Prostate gland (tissue), 2 donors: Measurements from ENCODE around the gene CLEC1A.

Experiments
- POLR2A ChIP-seq: fragments of 450-650 bp; IDR thresholded peaks from one replicate; pipeline ENCODE4 v1.6.1; 2016; ENCODE audit warnings: antibody characterized with exemption, mild to moderate bottlenecking
- TF ChIP-seq, protein P1 (sequence below), 4 experiments: fragments of 200-600 bp in 2 of 4; fragments of 450-650 bp in 2 of 4; sonication (generic) in 2 of 4; IDR thresholded peaks; 1 replicate in 3 of 4; 2 replicates in 1 of 4; pipeline ENCODE4 v1.5.1; 2016 to 2019; ENCODE audit warnings: antibody characterized with exemption in 4 of 4, mild to moderate bottlenecking in 2 of 4, moderate library complexity in 2 of 4

DNA sequence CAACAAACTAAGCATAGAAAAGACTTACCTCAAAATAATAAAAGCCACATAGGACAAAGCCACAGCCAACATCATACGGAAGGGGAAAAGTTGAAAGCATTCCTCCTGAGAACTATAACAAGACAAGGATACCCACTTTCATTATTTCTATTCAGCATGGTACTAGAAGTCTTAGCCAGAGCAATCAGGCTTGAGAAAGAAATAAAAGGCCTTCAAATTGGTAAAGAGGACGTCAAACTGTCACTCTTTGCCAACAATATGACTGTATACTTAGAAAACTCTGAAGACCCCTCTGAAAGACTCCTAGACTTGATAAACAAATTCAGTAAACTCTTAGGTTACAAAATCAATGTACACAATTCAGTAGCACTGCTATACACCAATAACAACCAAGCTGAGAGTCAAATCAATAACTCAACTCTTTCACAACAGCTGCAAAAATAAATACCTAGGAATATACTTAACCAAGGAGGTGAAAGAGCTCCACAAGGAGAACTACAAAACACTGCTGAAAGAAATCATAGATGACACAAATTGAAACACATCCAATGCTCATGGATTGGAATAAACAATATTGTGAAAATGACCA lies 11.6 kb upstream of the CLEC1A start:
- TF ChIP-seq POLR2A: no peak
- TF ChIP-seq, protein P1, sequence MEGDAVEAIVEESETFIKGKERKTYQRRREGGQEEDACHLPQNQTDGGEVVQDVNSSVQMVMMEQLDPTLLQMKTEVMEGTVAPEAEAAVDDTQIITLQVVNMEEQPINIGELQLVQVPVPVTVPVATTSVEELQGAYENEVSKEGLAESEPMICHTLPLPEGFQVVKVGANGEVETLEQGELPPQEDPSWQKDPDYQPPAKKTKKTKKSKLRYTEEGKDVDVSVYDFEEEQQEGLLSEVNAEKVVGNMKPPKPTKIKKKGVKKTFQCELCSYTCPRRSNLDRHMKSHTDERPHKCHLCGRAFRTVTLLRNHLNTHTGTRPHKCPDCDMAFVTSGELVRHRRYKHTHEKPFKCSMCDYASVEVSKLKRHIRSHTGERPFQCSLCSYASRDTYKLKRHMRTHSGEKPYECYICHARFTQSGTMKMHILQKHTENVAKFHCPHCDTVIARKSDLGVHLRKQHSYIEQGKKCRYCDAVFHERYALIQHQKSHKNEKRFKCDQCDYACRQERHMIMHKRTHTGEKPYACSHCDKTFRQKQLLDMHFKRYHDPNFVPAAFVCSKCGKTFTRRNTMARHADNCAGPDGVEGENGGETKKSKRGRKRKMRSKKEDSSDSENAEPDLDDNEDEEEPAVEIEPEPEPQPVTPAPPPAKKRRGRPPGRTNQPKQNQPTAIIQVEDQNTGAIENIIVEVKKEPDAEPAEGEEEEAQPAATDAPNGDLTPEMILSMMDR (IDR thresholded peaks at IDR 0.05): no peak
